Calu3 (cell line): ENCODE results near the gene TGM3. TPM values are rescaled to one million over a fixed set of nuclear protein-coding genes. Genes with fewer than 3 reads are reported as not detected.

Experiments used
- BruUV-seq: library from RNA; stranded (reverse); fragments of 400-500 nt; replicated peaks from 2 replicates; lab custom pipeline; 2021; lab: Mats Ljungman, UMichigan
- CTCF ChIA-PET: fragments of 300-600 bp; sonication (Branson Sonifier 250); formaldehyde crosslinking; loops from one replicate; lab custom pipeline; 2022; ENCODE audit warnings: antibody characterized with exemption; lab: Charles Lee
- DNase-seq: peaks from one replicate; pipeline ENCODE4 v3.0.0; 2022
- H3K27ac Mint-ChIP-seq: one replicate; pipeline ENCODE4 v1.8.0; 2022; ENCODE audit warnings: mixed read lengths; ENCODE audit not compliant: unreplicated experiment
- H3K27me3 Mint-ChIP-seq: one replicate; pipeline ENCODE4 v1.8.0; 2022; ENCODE audit warnings: mixed read lengths; ENCODE audit not compliant: unreplicated experiment
- H3K36me3 Mint-ChIP-seq: one replicate; pipeline ENCODE4 v1.8.0; 2022; ENCODE audit warnings: mild to moderate bottlenecking, moderate library complexity, mixed read lengths; ENCODE audit not compliant: insufficient read depth, unreplicated experiment
- H3K4me1 Mint-ChIP-seq: one replicate; pipeline ENCODE4 v1.8.0; 2022; ENCODE audit warnings: mild to moderate bottlenecking, low read depth, mixed read lengths; ENCODE audit not compliant: unreplicated experiment
- H3K4me3 Mint-ChIP-seq: one replicate; pipeline ENCODE4 v1.8.0; 2022; ENCODE audit warnings: mild to moderate bottlenecking, low read depth, moderate library complexity, mixed read lengths; ENCODE audit not compliant: unreplicated experiment
- H3K9me3 Mint-ChIP-seq: one replicate; pipeline ENCODE4 v1.8.0; 2022; ENCODE audit warnings: low read depth, mixed read lengths; ENCODE audit not compliant: unreplicated experiment
- intact Hi-C: fragments of 100-400 bp; cut with micrococcal nuclease; formaldehyde crosslinking; loops from one replicate; pipeline ENCODE4 v1.10.0; 2022; ENCODE audit not compliant: unreplicated experiment
- total RNA-seq: library from RNA; stranded (reverse); gene quantifications from 2 replicates; pipeline ENCODE4 v1.2.3, GENCODE V29; 2022
- TF ChIP-seq, protein P1 (sequence below): fragments of 200-600 bp; IDR thresholded peaks from one replicate; pipeline ENCODE4 v1.8.0; 2022; ENCODE audit warnings: antibody characterized with exemption; ENCODE audit not compliant: unreplicated experiment

The TGM3 gene
- total RNA-seq, 1 experiment from 2014 or later: not detected

DNA sequence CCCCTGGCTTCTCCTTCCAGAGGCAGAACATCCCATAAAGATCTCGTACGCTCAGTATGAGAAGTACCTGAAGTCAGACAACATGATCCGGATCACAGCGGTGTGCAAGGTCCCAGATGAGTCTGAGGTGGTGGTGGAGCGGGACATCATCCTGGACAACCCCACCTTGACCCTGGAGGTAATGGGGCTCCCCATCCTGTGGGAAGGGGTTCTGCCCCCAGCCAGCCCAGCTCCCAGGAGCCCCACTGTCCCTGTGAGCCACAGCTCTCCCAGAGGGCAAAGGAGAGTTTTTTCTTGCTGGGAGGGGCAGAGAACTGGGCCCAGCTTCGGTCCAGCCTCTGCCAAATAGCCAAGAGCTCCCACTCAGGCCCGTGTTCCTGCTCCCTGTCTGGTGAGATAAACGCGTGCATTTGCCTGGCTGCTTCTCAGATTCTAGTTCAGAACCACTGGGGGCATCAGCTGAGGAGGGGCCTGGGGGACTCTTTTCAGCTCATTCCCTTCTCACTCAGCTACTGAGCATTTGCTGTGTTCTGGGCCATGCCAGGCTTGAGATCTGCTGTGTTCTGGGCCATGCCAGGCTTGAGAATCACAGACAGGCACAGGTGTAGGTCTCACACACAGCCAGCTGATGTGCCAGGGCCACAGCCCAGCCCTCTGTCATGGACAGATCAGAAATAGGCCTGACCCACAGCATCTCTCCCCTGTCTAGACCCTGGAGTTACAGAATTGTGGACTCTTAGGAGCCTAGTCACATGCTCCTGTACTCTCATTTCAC, 39.5 kb downstream of the TGM3 start:
- no peak for DNase-seq
- TF ChIP-seq, protein P1, sequence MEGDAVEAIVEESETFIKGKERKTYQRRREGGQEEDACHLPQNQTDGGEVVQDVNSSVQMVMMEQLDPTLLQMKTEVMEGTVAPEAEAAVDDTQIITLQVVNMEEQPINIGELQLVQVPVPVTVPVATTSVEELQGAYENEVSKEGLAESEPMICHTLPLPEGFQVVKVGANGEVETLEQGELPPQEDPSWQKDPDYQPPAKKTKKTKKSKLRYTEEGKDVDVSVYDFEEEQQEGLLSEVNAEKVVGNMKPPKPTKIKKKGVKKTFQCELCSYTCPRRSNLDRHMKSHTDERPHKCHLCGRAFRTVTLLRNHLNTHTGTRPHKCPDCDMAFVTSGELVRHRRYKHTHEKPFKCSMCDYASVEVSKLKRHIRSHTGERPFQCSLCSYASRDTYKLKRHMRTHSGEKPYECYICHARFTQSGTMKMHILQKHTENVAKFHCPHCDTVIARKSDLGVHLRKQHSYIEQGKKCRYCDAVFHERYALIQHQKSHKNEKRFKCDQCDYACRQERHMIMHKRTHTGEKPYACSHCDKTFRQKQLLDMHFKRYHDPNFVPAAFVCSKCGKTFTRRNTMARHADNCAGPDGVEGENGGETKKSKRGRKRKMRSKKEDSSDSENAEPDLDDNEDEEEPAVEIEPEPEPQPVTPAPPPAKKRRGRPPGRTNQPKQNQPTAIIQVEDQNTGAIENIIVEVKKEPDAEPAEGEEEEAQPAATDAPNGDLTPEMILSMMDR: no peak
- Mint-ChIP-seq H3K27ac (no peak overlapping the region), H3K4me1 (no peaks in the 10 kb centered on the region), H3K9me3 (no peaks in the 10 kb centered on the region), H3K36me3 (no peaks in the 10 kb centered on the region), H3K4me3 (no peak overlapping the region), H3K27me3 (peaks cover 38% of the 10 kb centered on the region)
- CTCF ChIA-PET: no interaction called here
- no TSS peak for BruUV-seq
- intact Hi-C loops: no loop called here

DNA sequence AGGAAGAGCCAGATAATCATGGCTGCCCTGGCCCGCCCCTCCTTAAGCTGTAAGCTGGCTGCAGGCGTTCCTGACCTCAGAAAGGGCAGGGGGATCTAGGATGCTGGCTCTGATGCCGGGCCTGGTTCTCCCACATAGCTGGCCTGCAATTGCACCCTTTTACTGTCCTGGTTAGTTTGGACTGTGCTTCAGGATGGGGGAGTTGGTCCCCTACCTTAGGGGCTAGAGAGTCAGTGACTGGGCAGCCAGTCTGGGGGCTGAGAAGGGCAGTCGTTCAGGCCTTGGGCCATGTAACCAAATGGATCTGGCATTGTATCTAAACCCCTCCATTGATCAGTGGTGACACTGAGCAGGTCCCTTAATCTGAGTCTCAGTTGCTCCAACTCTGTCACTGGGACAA, 40.7 kb downstream of the TGM3 start:
- Mint-ChIP-seq H3K36me3 (no peaks in the 10 kb centered on the region), H3K4me1 (no peaks in the 10 kb centered on the region), H3K27ac (no peak overlapping the region), H3K4me3 (no peak overlapping the region), H3K27me3 (peaks cover 36% of the 10 kb centered on the region), H3K9me3 (no peaks in the 10 kb centered on the region)
- CTCF ChIA-PET: no interaction called here
- intact Hi-C loops: no loop called here
- DNase-seq: no peak
- TF ChIP-seq, protein P1: no peak
- BruUV-seq: no TSS peak

DNA sequence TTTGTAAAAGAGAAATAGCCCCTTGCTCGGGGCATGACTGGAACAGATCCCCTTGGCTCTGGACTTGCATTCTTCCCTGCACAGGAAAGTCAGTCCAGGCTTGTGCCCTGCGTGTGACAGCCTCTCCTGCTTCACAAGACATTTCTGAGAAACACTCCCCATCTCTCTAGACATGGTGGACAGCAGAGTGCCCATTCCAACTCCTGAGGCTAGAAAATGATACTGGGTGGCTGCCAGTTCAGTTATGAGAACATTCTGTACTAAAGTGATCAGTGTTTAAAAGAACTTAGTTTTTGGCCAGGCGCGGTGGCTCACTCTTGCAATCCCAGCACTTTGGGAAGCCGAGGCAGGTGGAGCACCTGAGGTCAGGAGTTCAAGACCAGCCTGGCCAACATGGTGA, 41.3 kb downstream of the TGM3 start:
- peaks cover 36% of the 10 kb centered on the region for H3K27me3 Mint-ChIP-seq
- no TSS peak for BruUV-seq
- no peak overlapping the region for H3K27ac Mint-ChIP-seq
- TF ChIP-seq, protein P1: no peak
- CTCF ChIA-PET: no interaction called here
- no peak overlapping the region for H3K4me3 Mint-ChIP-seq
- intact Hi-C loops: no loop called here
- no peak for DNase-seq
- H3K9me3 Mint-ChIP-seq: no peaks in the 10 kb centered on the region
- no peaks in the 10 kb centered on the region for H3K36me3 Mint-ChIP-seq
- H3K4me1 Mint-ChIP-seq: no peaks in the 10 kb centered on the region

DNA sequence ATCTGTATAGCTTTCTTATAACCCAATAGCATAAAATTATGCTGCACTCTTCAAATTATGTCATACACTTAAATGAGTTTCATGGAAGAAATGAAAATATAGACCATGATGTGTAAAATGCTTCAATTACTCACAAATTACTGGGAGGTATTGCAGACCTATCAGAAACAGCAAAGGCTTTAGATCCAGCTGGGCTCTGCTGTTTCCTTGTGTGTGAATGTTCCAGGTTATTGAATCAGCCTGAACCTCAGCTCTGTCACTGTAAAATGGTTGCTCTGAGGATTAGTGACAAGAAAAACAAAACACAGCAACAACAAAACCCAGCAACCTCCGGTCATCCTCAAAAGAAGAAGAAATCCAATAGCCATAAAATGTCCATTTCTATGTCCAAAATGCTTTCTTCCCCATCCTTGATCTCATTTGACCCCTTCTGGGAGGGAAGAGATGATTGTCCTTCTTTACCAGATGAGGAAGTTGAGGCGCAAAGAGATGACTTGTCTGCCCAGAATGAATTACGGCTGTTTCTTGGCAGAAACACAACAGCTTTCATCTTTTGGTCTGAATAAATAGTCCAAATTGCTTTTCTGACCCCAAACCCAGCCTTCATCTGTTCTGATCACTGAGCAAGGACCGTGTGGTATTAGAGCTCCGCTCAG, 42.7 kb downstream of the TGM3 start:
- H3K36me3 Mint-ChIP-seq: no peaks in the 10 kb centered on the region
- CTCF ChIA-PET: no interaction called here
- no peak overlapping the region for H3K27ac Mint-ChIP-seq
- H3K9me3 Mint-ChIP-seq: no peaks in the 10 kb centered on the region
- H3K4me3 Mint-ChIP-seq: no peak overlapping the region
- BruUV-seq: no TSS peak
- TF ChIP-seq, protein P1: no peak
- peaks cover 29% of the 10 kb centered on the region for H3K27me3 Mint-ChIP-seq
- no peak for DNase-seq
- H3K4me1 Mint-ChIP-seq: no peaks in the 10 kb centered on the region
- intact Hi-C loops: no loop called here
